Measurements from ENCODE around the gene PRM1. TPM values are rescaled to one million over a fixed set of nuclear protein-coding genes. Genes with fewer than 3 reads are reported as not detected.
A peak's percentile ranks its signal among the peaks of the same experiment; 100 is the strongest.

The PRM1 gene
- total RNA-seq, 1 experiment from 2014 or later = 0.48 TPM

DNA sequence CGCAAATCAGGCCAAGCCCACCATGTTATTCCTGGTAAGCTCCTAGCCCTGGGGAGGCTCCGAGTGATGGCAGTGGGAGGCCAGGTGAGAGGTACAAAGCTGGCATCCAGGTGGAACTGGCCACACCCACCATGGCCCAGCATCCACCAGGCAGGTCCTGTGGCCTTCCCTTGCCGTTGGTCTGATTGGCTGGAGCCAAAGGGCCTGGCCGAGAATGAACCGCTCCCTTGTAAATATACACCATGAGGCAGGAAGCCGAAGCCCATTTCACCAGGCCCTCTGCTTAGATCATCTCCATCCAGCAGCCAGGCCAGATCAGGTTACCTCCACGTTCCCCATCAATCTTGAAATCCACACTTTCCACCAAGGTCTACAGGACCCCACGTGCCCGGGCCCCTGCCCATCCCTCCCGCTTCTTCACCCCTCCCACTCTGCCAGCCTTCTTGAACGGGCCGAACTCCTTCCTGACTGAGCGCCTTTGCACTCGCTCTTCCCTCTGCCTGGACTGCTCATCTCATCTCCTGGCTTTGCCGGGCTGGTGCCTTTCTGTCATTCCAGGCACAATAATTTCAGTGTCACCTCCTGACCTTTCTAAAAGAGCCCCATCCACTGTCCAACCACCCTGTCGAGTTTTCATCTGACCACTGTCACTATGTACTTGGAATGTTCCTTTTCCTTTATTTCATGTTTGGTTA lies 30.9 kb downstream of the PRM1 start (continued):
- TF ChIP-seq ETV6 (CRISPR knock-in tag; IDR thresholded peaks at IDR 0.05) (no peak), TEAD1 (CRISPR knock-in tag; IDR thresholded peaks at IDR 0.05) (no peak), NR3C1 (CRISPR knock-in tag; conservative IDR thresholded peaks at IDR 0.05; ENCODE audit: low read depth) (no peak), EMX1 (CRISPR knock-in tag; IDR thresholded peaks at IDR 0.05) (peak; percentile 67; the same call in 1 of the 2 replicates), NFATC4 (CRISPR knock-in tag; IDR thresholded peaks at IDR 0.05) (0 out of 2 replicates have a peak, but pooled peaks have one; percentile 21), ATF1 (CRISPR knock-in tag; IDR thresholded peaks at IDR 0.05) (no peak), CBFB (CRISPR knock-in tag; IDR thresholded peaks at IDR 0.05; ENCODE audit: low read depth) (no peak), JUN (CRISPR knock-in tag; IDR thresholded peaks at IDR 0.05) (no peak), TCF7 (CRISPR knock-in tag; IDR thresholded peaks at IDR 0.05; ENCODE audit: low read depth) (no peak), ZNF317 (CRISPR knock-in tag; IDR thresholded peaks at IDR 0.05; ENCODE audit: borderline replicate concordance, low read depth) (no peak), GABPB1 (CRISPR knock-in tag; IDR thresholded peaks at IDR 0.05) (no peak), HMGA2 (CRISPR knock-in tag; IDR thresholded peaks at IDR 0.05) (no peak), FOXJ3 (CRISPR knock-in tag; IDR thresholded peaks at IDR 0.05; ENCODE audit: borderline replicate concordance) (no peak), ZNF138 (CRISPR knock-in tag; conservative IDR thresholded peaks at IDR 0.05) (no peak), ZNF396 (CRISPR knock-in tag; IDR thresholded peaks at IDR 0.05; ENCODE audit: borderline replicate concordance) (no peak), PRRX2 (CRISPR knock-in tag; IDR thresholded peaks at IDR 0.05) (peak; percentile 6), ESRRA (CRISPR knock-in tag; IDR thresholded peaks at IDR 0.05; ENCODE audit: borderline replicate concordance) (no peak), SP1 (CRISPR knock-in tag; conservative IDR thresholded peaks at IDR 0.05) (no peak), ZNF263 (CRISPR knock-in tag; IDR thresholded peaks at IDR 0.05; ENCODE audit: low read depth) (no peak), GRHL2 (CRISPR knock-in tag; IDR thresholded peaks at IDR 0.05; ENCODE audit: insufficient replicate concordance, severe bottlenecking) (no peak)
- TF ChIP-seq, protein P1, sequence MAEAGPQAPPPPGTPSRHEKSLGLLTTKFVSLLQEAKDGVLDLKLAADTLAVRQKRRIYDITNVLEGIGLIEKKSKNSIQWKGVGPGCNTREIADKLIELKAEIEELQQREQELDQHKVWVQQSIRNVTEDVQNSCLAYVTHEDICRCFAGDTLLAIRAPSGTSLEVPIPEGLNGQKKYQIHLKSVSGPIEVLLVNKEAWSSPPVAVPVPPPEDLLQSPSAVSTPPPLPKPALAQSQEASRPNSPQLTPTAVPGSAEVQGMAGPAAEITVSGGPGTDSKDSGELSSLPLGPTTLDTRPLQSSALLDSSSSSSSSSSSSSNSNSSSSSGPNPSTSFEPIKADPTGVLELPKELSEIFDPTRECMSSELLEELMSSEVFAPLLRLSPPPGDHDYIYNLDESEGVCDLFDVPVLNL (CRISPR knock-in tag; IDR thresholded peaks at IDR 0.05; ENCODE audit: borderline replicate concordance, low read depth) = no peak
- TF ChIP-seq, protein P2, sequence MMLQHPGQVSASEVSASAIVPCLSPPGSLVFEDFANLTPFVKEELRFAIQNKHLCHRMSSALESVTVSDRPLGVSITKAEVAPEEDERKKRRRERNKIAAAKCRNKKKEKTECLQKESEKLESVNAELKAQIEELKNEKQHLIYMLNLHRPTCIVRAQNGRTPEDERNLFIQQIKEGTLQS (CRISPR knock-in tag; conservative IDR thresholded peaks at IDR 0.05) = no peak
- TF ChIP-seq, protein P3, sequence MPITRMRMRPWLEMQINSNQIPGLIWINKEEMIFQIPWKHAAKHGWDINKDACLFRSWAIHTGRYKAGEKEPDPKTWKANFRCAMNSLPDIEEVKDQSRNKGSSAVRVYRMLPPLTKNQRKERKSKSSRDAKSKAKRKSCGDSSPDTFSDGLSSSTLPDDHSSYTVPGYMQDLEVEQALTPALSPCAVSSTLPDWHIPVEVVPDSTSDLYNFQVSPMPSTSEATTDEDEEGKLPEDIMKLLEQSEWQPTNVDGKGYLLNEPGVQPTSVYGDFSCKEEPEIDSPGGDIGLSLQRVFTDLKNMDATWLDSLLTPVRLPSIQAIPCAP (CRISPR knock-in tag; IDR thresholded peaks at IDR 0.05) = no peak
- TF ChIP-seq, protein P4, sequence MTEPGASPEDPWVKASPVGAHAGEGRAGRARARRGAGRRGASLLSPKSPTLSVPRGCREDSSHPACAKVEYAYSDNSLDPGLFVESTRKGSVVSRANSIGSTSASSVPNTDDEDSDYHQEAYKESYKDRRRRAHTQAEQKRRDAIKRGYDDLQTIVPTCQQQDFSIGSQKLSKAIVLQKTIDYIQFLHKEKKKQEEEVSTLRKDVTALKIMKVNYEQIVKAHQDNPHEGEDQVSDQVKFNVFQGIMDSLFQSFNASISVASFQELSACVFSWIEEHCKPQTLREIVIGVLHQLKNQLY (CRISPR knock-in tag; IDR thresholded peaks at IDR 0.05) = no peak
- TF ChIP-seq, protein P5, sequence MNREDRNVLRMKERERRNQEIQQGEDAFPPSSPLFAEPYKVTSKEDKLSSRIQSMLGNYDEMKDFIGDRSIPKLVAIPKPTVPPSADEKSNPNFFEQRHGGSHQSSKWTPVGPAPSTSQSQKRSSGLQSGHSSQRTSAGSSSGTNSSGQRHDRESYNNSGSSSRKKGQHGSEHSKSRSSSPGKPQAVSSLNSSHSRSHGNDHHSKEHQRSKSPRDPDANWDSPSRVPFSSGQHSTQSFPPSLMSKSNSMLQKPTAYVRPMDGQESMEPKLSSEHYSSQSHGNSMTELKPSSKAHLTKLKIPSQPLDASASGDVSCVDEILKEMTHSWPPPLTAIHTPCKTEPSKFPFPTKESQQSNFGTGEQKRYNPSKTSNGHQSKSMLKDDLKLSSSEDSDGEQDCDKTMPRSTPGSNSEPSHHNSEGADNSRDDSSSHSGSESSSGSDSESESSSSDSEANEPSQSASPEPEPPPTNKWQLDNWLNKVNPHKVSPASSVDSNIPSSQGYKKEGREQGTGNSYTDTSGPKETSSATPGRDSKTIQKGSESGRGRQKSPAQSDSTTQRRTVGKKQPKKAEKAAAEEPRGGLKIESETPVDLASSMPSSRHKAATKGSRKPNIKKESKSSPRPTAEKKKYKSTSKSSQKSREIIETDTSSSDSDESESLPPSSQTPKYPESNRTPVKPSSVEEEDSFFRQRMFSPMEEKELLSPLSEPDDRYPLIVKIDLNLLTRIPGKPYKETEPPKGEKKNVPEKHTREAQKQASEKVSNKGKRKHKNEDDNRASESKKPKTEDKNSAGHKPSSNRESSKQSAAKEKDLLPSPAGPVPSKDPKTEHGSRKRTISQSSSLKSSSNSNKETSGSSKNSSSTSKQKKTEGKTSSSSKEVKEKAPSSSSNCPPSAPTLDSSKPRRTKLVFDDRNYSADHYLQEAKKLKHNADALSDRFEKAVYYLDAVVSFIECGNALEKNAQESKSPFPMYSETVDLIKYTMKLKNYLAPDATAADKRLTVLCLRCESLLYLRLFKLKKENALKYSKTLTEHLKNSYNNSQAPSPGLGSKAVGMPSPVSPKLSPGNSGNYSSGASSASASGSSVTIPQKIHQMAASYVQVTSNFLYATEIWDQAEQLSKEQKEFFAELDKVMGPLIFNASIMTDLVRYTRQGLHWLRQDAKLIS (CRISPR knock-in tag; IDR thresholded peaks at IDR 0.05; ENCODE audit: borderline replicate concordance) = no peak
- TF ChIP-seq, protein P6, sequence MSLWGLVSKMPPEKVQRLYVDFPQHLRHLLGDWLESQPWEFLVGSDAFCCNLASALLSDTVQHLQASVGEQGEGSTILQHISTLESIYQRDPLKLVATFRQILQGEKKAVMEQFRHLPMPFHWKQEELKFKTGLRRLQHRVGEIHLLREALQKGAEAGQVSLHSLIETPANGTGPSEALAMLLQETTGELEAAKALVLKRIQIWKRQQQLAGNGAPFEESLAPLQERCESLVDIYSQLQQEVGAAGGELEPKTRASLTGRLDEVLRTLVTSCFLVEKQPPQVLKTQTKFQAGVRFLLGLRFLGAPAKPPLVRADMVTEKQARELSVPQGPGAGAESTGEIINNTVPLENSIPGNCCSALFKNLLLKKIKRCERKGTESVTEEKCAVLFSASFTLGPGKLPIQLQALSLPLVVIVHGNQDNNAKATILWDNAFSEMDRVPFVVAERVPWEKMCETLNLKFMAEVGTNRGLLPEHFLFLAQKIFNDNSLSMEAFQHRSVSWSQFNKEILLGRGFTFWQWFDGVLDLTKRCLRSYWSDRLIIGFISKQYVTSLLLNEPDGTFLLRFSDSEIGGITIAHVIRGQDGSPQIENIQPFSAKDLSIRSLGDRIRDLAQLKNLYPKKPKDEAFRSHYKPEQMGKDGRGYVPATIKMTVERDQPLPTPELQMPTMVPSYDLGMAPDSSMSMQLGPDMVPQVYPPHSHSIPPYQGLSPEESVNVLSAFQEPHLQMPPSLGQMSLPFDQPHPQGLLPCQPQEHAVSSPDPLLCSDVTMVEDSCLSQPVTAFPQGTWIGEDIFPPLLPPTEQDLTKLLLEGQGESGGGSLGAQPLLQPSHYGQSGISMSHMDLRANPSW (CRISPR knock-in tag; conservative IDR thresholded peaks at IDR 0.05; ENCODE audit: low read depth) = no peak
- TF ChIP-seq, protein P7, sequence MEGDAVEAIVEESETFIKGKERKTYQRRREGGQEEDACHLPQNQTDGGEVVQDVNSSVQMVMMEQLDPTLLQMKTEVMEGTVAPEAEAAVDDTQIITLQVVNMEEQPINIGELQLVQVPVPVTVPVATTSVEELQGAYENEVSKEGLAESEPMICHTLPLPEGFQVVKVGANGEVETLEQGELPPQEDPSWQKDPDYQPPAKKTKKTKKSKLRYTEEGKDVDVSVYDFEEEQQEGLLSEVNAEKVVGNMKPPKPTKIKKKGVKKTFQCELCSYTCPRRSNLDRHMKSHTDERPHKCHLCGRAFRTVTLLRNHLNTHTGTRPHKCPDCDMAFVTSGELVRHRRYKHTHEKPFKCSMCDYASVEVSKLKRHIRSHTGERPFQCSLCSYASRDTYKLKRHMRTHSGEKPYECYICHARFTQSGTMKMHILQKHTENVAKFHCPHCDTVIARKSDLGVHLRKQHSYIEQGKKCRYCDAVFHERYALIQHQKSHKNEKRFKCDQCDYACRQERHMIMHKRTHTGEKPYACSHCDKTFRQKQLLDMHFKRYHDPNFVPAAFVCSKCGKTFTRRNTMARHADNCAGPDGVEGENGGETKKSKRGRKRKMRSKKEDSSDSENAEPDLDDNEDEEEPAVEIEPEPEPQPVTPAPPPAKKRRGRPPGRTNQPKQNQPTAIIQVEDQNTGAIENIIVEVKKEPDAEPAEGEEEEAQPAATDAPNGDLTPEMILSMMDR (IDR thresholded peaks at IDR 0.05) = no peak

All from WTC11 (cell line).